NOMO-1 treated with DMSO at 0.1 percent for 48 hours (cell line): ENCODE data around the gene STMN1.

Experiments used
- DNase-seq: peaks from one replicate; lab custom pipeline; 2025; ENCODE audit not compliant: unreplicated experiment; lab: John Stamatoyannopoulos, UW

Gene STMN1

DNA sequence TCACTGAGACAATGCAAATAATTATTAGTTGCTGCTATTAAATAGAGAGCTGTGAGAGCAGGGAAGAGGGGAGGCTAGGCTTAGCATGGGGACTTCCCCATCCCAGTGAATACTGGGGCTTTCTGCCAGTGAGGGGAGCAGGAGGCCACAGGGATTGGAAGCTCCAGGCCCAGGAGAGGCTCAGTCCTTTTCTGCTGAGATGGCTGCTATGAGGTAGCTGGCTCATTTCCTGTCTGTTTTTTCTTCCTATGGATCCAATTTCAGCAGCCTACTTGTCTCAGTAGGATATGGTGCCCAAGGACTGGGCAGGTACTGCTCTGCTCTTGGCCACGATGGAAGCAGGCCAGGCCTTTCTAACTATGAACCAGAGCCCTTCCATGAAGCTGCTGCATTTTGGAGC, 10.0 kb downstream of the STMN1 start:
- DNase-seq = no peak

DNA sequence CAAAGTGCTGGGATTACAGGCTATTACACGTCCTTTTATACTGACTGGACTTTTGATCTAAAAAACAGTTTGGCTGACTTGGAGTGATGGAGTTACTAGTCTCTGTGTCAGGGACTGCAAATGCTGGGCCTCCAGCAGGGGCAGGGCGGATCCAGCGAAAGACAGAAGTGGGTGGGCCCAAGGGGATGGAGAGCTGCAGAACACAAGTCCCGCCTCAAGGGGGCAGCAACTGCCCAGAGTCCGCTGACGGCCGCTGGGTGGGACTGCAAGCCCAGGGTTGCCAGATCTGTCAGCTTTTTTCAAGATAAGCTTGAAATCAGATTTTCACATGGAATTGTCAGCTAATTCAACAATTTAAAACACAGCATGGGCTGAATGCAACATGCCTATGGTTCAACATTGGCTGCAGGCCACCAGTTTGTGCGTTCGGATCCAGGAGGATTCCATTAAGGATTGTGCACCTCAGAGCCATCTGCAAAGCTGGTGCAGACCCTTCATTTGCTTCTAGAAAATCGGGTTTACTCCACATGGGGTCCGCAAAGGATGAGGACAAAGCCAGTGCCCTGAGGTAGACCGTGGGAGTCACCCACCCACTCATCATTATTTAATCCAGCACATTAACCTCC, 10.7 kb downstream of the STMN1 start:
- peak; percentile 90 for DNase-seq

DNA sequence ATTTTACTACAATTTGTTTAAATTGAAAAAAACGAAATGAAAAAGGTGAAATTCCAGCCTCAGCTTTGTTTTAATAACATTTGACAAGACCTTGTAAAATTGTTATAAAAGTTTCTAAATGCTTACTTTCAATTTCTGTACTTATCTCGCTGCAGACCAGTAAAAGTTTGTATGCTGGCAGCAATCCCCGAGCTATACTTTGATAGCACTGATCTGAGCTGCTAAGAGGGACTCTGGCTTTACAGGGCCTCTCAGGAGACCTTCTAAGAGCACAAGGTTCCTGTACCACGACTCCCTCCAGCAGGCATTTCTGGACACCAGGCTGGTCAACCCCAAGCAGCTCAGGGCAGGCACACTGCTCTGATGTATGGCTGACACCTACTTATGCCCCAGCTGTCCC, 13.1 kb downstream of the STMN1 start:
- no peak for DNase-seq

DNA sequence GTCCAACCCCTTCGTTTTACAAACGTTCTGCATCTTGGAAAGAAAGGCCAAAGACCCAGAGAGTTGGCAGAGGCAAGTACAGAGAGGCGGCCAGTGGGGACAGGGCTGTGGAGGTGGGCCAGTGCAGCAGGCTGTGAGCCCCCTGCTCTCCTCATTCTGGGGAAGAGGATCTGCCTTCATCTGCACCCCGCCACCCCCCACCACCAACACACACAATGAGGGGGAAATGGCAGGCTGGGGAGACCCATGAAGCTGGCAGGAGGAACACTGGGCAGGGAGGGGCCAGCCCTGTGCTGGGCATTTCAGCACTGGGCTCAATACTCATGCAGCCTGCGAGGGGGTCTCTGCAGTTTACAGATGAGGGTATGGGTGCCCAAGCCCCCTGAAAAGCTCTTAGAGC, 14.6 kb downstream of the STMN1 start:
- DNase-seq = no peak

DNA sequence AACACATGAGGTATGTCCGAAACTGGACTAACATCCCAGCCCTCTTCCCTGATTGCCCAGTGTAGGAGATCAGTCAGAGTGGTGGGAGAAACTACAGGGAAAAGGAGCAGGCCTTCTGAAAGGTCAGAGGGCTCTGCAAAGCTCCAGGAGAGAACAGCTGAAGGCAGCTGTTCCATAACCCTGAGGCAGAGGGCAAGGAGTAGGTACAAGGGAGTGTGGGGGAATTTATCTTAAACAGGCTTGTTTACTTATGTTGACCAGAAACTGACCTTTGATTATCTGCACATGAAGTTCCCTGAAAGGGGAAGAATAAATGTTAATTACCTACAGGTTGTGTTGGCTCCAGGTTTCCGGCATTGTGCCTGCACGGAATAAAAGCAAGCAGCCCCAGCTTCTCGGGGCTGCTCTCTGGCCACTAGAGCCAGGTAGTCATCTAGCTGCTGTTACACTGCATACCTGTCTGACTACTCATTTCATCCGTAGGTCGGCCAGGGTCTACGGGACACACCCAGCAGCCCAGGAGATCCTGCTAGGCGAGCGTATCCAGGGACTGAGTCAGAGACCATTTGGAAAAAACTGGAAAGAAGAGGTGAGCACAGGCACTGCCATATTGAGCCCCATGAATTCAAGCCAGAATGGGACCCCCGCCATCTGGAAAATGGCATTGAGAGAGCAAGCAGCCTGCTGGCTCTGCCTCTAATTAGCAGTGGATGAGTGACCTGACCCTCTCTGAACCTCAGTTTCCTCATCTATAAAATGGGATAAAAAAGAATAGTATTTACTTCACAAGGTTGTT, 15.8 kb downstream of the STMN1 start:
- DNase-seq = no peak

DNA sequence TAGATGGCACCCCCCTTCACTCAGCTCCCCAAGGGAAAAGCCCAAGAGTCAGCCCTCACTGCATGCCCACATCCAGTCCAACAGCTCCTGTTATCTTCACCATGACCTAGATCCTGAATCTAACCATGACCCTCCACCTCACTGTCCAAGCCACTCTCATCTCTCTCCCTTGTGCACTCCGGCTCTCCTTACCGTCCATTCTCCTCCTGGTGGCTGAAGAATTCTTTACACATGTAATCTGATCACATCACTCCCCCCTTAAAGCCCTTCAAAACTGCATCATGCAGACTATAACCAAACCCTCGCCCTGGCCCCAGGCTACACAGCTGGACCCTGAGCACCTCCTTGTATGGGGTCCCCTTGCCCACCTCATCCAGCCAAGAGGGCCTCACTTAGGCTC, 16.7 kb downstream of the STMN1 start:
- DNase-seq = no peak

DNA sequence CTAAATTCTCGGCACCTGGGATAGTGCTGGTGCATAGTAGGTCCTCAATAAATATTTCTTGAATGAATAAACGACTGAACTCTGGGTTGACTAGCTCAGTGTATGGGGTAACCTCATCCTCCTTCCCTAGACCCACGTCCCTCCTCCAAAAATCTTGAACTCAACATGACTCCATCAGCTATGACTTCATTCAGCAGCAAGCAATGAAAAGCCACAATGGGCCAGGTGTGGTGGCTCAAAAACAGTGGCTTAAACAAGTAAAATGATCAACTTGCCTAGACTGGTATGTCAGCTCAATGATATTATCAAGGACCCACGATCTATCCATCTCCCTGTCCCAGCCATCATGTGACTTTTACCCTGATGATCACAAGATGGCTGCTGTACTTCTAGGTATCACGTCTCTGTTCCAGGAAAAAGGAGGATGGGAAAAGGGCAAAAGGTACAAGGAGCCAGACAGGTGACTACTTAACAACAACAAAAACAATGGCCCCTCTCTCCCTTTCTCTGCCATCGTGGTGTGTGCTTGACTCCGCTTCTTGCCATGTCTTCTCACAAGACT, 17.7 kb downstream of the STMN1 start:
- no peak for DNase-seq

DNA sequence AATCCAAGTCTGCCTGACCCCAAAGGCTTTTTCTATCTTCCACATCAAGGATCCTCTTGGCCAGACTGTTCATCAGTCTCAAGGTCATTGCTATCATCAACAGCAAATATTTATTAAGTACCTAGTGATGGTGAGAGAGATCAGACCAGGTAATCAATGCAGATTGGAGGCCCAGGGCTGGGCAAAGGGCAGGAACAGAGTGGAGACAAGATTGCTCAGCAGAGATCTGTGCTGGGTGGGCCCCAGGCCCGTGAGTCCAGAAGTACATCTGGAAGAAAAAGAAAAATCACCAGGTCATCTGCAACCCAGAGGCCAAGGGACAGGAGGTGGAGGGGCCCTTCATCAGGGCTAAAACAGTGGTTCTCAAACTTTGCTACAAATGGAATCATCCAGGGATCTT, 20.6 kb downstream of the STMN1 start:
- DNase-seq = no peak

DNA sequence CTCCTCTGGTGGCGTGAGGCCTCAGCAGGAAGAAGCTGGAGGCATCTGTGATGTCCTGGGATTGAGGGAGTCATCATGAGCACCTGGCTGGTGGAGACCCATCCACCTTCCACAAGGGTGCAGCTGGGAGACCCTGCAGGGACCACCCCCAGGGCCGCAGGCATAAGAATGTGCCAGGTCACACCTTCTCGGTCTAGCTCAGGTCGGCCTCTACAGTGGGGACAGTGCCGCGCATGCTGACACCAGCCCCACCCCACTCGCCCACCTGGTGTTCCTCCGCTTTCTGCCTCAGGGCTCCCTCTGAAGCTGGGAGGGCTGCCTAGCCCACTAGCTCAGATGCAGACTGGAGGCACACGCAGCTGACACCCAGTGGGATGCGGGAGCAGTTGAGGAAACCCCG, 25.0 kb downstream of the STMN1 start:
- DNase-seq = no peak

DNA sequence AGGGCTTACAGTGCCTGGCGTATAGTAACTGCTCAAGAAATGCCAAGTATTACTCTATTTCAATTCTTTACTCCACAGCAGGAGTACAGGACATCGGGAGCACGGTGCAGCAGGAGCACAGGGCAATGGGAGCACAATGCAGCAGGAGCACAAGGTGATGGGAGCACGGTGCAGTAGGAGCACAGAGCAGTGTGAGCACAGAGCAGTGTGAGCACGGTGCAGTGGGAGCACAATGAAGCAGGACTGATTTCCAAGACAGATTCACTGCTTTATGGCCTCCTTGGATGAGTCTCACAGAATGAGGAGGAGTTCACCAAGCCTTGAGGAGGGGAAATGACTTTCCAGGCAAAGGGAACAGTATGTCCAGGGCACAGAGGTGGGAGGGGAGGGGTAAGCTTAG, 25.7 kb downstream of the STMN1 start:
- DNase-seq = no peak

DNA sequence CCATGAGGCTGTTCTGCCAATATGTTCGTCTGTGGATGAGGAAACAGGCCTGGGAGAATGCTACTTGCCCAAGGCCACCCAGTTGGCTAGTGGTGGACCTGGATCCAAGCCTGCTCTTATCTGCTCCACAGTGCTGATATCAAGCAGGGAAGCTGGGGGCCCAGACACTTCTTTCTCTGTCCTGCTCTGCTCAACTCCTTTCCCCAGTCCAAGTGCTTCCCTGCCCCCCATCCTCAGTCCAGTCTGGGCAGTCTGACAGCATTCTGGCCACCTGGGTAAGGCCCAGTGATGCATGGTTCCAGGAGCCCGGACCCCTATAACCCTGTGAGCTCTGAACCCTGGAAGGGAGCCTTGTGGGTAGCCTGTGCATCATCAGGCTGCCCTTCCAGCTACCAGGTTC, 26.5 kb downstream of the STMN1 start:
- DNase-seq = no peak

DNA sequence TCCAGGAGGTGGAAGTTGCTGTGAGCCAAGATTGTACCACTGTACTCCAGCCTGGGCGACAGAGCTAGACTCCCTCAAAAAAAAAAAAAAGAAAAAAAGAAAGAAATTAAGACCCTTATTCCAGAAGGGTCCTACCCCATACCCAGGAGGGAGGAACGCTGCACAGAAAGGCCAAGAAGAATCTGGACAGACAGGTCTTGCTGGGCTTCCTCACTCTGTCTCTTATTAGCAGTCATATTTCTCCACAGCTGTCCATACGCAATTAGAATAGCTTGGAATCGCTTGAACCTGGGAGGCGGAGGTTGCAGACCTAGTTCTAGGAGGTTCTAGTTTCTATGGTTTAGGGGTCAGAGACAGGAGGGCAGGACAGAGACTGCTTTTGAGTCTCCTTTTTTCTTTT, 27.5 kb downstream of the STMN1 start:
- no peak for DNase-seq

DNA sequence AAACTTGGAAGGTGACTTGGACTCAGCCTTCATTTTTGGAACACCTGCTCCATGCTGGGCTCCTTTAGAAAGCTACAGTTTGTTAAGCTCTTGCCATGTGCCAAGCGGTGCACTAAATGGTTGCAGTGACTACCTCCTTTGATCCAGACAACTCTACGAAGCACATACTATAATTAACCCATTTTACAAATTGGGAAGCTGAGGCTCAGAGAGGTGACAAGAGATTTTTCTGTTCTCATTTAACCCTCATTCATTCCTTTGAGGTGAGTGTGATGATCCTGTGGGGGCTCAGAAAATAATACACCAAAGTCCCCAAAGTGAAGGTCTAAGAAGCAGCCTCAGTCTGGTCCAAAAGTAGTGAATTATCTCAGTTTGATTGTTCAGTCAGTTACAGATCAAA, 29.1 kb downstream of the STMN1 start:
- no peak for DNase-seq

DNA sequence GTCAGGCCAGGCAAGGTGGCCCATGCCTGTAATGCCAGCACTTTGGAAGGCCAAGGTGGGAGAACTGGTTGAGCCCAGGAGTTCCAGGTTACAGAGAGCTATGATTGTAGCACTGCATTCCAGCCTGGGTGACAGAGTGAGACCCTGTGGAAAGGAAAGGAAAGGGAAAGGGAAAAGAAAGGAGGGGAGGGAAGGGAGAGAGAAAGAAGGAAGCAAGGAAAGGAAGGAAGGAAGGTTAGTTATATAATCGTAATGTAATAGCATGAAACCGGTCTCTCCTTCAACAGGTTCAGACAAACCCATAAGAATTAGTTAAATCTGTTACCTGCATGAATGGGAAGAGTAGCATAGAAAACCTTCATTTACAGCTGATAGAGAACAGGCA, 29.5 kb downstream of the STMN1 start:
- no peak for DNase-seq

DNA sequence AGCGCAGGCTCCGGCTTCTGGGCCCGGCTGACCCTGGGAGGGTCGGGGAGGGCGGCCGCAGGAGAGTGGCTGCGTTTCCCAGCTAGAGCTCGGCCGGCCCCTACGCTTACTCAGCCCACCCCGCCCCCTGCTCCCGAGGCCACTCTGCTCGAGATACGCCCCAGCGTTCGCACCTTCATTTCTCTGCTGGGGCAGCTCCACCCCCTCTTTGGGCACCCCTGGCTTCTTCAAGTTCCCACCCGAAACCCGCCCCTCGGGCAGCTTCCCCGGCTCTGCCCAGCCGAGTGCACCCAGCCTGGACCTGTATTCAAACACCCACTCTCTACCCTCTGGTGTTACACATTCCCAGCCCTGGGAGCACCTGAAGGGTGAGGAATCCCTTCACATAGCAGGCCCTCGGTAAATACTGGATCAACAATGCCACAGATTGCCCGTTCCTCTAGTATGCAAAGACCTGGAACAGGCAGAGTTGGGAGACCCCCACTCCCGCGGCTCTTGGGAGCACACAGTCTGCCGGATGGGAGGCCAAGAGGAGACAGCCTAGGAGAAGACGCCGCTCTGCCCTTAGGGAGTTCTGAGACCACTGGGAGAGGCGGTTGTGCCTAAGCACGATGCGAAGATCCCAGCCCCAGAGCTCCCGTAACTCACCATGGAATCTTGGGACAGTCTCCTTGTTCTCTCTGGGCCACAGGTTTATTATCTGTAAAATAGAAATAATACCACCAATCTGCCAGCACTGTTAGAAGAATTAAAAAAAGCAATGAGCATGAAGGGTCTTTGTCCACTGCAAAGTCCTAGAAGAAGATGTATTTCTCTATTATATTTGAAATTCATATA, 30.1 kb downstream of the STMN1 start:
- no peak for DNase-seq

DNA sequence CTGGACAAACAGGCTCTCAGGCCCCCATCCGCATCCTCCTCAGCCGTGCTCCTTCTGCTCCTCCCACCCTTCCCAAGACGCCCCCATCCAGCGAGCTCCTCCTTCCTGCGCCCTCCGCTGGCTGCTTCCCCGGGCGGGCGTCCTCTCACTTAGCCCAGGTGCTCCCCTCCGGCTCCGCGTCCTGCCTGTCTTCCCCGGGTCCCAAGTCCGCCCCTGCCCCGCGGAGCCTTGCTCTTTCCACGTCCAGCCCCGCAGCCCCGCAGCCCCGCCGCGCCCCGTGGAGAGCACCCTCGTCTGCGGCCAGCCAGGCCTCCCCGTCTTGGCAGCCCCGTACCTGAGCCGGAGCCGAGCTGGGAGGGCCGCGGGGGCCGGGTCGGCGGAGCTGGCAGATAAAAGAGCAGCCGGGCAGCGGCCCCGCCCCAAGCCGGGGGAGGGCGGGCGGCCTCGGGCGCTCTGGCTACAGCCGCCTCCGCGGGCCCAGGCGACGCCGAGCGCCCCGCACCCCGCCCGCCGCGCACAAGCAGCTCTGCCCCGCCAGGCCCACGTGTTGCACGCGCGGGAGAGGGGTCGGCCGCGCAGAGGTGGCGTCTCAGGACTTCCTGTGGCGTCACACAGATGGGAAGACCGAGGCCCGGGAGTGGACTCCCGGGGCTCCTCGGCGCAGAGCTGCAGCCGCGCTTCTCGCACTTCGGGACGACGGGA, 30.9 kb downstream of the STMN1 start, which contains the start of gene PAQR7:
TSS of gene PAQR7 (minus strand) at position 555 of the 702 bp plus-strand sequence. CDS start 11,869 bp downstream, outside the sequence.
- DNase-seq = peak; percentile 65

DNA sequence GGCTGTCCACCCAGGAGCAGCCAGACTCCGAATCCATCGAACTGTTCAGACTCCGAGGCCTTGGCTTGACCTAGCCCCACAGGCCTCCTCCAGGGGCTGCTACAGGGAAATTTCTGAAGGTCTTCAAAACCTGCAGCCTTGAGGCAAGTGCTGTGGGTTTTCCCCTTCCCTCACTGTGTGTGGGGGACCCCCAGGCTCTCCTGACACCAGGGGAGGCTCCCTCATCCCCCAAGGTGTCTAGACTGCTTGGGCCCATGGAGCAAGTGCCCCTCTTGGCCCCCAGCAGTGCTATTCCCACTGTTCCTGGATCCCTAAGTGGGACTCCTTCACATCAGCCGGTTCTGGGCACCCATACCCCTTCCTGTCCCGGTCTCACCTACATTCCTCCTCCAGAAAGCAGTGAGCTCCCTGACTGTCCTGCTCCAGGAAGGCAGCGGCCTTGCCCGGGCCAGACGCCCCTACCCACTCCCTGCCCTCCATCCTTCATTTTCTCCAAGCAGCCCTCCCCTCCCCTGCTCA, 31.5 kb downstream of the STMN1 start:
- DNase-seq = no peak

DNA sequence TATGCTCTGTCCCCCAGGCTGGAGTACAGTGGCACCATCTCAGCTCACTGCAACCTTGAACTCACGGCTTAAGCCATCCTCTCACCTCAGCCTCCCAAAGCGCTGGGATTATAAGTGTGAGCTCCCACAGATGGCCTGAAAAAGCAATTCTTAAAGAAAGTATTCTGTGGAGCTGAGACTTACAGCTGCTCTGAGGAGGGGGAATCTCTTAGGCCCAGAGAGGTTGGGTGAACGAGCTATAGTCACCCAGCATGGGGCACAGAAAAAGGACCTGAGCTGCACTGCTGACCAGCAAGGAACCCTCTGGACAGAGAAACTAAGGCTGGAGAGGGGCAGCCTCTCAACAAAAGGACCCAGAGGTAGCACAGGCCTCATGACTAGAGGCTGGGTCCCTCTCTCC, 32.0 kb downstream of the STMN1 start:
- DNase-seq = no peak

DNA sequence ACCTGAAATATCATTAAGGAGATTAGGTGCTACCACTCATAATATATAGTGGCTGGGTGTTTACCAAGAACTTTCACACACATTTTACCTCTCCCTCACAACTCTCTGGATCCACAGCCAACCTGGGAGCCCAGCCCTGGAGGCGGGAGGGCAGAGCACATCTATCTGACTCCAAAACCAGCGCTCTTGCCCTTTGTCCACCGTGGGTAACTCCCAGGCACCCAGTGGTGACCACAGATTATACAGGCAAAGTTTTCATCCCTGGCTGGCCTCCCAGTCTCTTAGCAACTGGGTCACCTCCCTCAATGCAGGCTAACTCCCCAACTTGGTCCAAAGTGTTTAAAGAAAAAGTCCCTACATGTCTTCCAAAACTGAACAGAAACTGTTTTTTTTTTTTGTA, 33.1 kb downstream of the STMN1 start:
- DNase-seq = no peak

DNA sequence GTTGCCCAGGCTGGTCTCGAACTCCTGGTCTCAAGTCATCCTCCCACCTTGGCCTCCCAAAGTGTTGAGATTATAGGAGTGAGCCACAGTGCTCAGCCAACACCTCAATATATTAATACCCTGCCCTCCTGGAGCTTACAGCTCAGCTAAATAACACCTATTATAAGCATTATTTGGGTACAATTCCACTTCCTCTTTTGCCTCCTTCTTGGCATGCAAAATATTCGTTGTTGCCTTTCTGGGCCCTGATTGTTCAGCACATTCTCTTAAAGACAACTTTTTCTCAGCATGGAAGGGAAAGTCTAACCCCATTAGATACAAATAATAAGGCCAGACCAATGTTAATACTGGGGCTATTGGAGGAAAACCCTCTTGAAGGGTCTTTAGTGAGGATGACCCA, 33.5 kb downstream of the STMN1 start:
- DNase-seq = peak; percentile 31
